PC-3 (cell line): Measurements from ENCODE around the gene POLE4. TPM values are rescaled to one million over a fixed set of nuclear protein-coding genes. Genes with fewer than 3 reads are reported as not detected.

ENCODE experiments used
- ATAC-seq: fragments of 200-7000 bp; cut with Tn5 transposase; 2 replicates; pipeline ENCODE4 v1.9.1; 2020; ENCODE audit warnings: mild to moderate bottlenecking, moderate library complexity
- BruUV-seq: library from RNA; stranded (reverse); fragments of 400-500 nt; replicated peaks from 2 replicates; lab custom pipeline; 2021; lab: Mats Ljungman, UMichigan
- CTCF ChIA-PET: fragments of 300-600 bp; sonication (Branson Sonifier 250); formaldehyde crosslinking; loops from one replicate; lab custom pipeline; 2022; ENCODE audit warnings: antibody characterized with exemption; lab: Charles Lee
- POLR2A ChIA-PET: fragments of 300-600 bp; sonication (Branson Sonifier 250); formaldehyde crosslinking; loops from one replicate; lab custom pipeline; 2022; ENCODE audit warnings: antibody characterized with exemption; ENCODE audit not compliant: unreplicated experiment; lab: Charles Lee
- DNase-seq: peaks from one replicate; pipeline ENCODE4 v3.0.0-alpha.2; 2015
- H2AFZ ChIP-seq: fragments of 300-600 bp; sonication (generic); 2 replicates; pipeline ENCODE4 v1.6.0; 2016; ENCODE audit warnings: antibody characterized with exemption, low read length
- H3F3A ChIP-seq: fragments of 300-600 bp; sonication (generic); one replicate; pipeline ENCODE4 v1.6.0; 2017; ENCODE audit warnings: antibody characterized with exemption, low read length, control low read depth, mild to moderate bottlenecking; ENCODE audit not compliant: unreplicated experiment
- H3K27ac ChIP-seq: fragments of 300-600 bp; sonication (generic); 2 replicates; pipeline ENCODE4 v1.5.1; 2016; ENCODE audit warnings: mild to moderate bottlenecking, low read length
- H3K27me3 ChIP-seq: fragments of 300-600 bp; sonication (generic); 2 replicates; pipeline ENCODE4 v1.6.1; 2016; ENCODE audit warnings: low read length, mixed read lengths
- H3K36me3 ChIP-seq: fragments of 300-600 bp; sonication (generic); 2 replicates; pipeline ENCODE4 v1.6.1; 2016; ENCODE audit warnings: low read depth, mixed run types, low read length, mixed read lengths
- H3K4me1 ChIP-seq: fragments of 300-600 bp; sonication (generic); 2 replicates; pipeline ENCODE4 v1.5.1; 2016; ENCODE audit warnings: low read length; ENCODE audit not compliant: insufficient read depth
- H3K4me2 ChIP-seq: fragments of 300-600 bp; sonication (generic); 2 replicates; pipeline ENCODE4 v1.6.0; 2016; ENCODE audit warnings: low read length
- H3K4me3 ChIP-seq: fragments of 300-600 bp; sonication (generic); 2 replicates; pipeline ENCODE4 v1.5.1; 2016; ENCODE audit warnings: mild to moderate bottlenecking, low read length, mixed read lengths
- H3K79me2 ChIP-seq: fragments of 300-600 bp; sonication (generic); 2 replicates; pipeline ENCODE4 v1.6.1; 2017; ENCODE audit warnings: low read length, mixed read lengths
- H3K9ac ChIP-seq: fragments of 300-600 bp; sonication (generic); 2 replicates; pipeline ENCODE4 v1.6.0; 2016; ENCODE audit warnings: mild to moderate bottlenecking, low read length
- H3K9me2 ChIP-seq: fragments of 300-600 bp; sonication (generic); replicated peaks from 2 replicates; pipeline ENCODE4 v1.6.1; 2016; ENCODE audit warnings: mixed run types, low read length, mixed read lengths
- H3K9me3 ChIP-seq: fragments of 300-600 bp; sonication (generic); 2 replicates; pipeline ENCODE4 v1.6.1; 2016; ENCODE audit warnings: low read length, mixed read lengths
- H4K20me1 ChIP-seq: fragments of 300-600 bp; sonication (generic); 2 replicates; pipeline ENCODE4 v1.6.1; 2016; ENCODE audit warnings: low read length, mixed read lengths
- CTCF ChIP-seq: fragments of 300-600 bp; sonication (generic); conservative IDR thresholded peaks from 2 replicates; pipeline ENCODE4 v1.5.1; 2017; ENCODE audit warnings: antibody characterized with exemption, low read depth, mild to moderate bottlenecking, low read length
- EZH2 ChIP-seq: fragments of 300-600 bp; sonication (generic); IDR thresholded peaks from one replicate; pipeline ENCODE4 v1.6.1; 2017; ENCODE audit warnings: antibody characterized with exemption, mild to moderate bottlenecking, low read length; ENCODE audit not compliant: unreplicated experiment
- EZH2phosphoT487 ChIP-seq: fragments of 300-600 bp; sonication (generic); IDR thresholded peaks from 2 replicates; pipeline ENCODE4 v1.6.1; 2018; ENCODE audit warnings: mild to moderate bottlenecking, antibody characterized with exemption, low read length, borderline replicate concordance
- intact Hi-C: fragments of 100-400 bp; cut with micrococcal nuclease; formaldehyde crosslinking; loops from 2 replicates; pipeline ENCODE4 v1.9.0; 2023
- total RNA-seq: library from RNA; depleted of rRNA; stranded (reverse); fragments of >200 nt; gene quantifications from 2 replicates; pipeline ENCODE4 v1.2.3, GENCODE V29; 2014

The POLE4 gene
- total RNA-seq, 1 experiment from 2014 or later: 121 TPM

- POLR2A ChIA-PET: no interaction called here
- no peak overlapping the region for H2AFZ ChIP-seq
- no peak for ATAC-seq
- no peaks in the 10 kb centered on the region for H3K36me3 ChIP-seq
- no peak for TF ChIP-seq CTCF
- H3K4me2 ChIP-seq: no peak overlapping the region
- no peaks in the 10 kb centered on the region for H3K4me1 ChIP-seq
- H3K9me3 ChIP-seq: no peaks in the 10 kb centered on the region
- CTCF ChIA-PET: no interaction called here
- H3K27ac ChIP-seq: no peak overlapping the region
- no peaks in the 10 kb centered on the region for H3K79me2 ChIP-seq
- H3K27me3 ChIP-seq: no peaks in the 10 kb centered on the region
- H3F3A ChIP-seq: no peaks in the 10 kb centered on the region
- no peaks in the 10 kb centered on the region for H3K9me2 ChIP-seq
- no peak overlapping the region for H3K9ac ChIP-seq
- DNase-seq: no peak
- intact Hi-C loops: no loop called here
- no peaks in the 10 kb centered on the region for H4K20me1 ChIP-seq
- BruUV-seq: no TSS peak
- no peak overlapping the region for H3K4me3 ChIP-seq
Observed at GRCh38 chr2:74999468-74999867, 41.0 kb downstream of the POLE4 start.

- CTCF ChIA-PET: no interaction called here
- no peak overlapping the region for H3K27ac ChIP-seq
Observed at GRCh38 chr2:75002007-75002406, 43.6 kb downstream of the POLE4 start.

GRCh38 chr2:75003276-75003675 is 44.8 kb downstream of the POLE4 start:
- intact Hi-C loops: no loop called here
- no TSS peak for BruUV-seq
- ChIA-PET POLR2A (no interaction called here), CTCF (no interaction called here)
- Histone ChIP-seq H4K20me1 (no peaks in the 10 kb centered on the region), H3K4me1 (no peaks in the 10 kb centered on the region), H3K9me2 (no peaks in the 10 kb centered on the region), H3K27ac (no peak overlapping the region), H3K36me3 (no peaks in the 10 kb centered on the region), H3K27me3 (no peaks in the 10 kb centered on the region), H3K79me2 (no peaks in the 10 kb centered on the region), H2AFZ (no peak overlapping the region), H3K9me3 (no peaks in the 10 kb centered on the region), H3K4me2 (no peak overlapping the region), H3K9ac (no peak overlapping the region), H3K4me3 (no peak overlapping the region), H3F3A (no peaks in the 10 kb centered on the region)
- DNase-seq (no peak), ATAC-seq (no peak)
- no peak for TF ChIP-seq EZH2phosphoT487
- TF ChIP-seq CTCF: no peak

More at GRCh38 chr2:75002007-75002406, 43.6 kb downstream of the POLE4 start:
- ATAC-seq: no peak
- no peaks in the 10 kb centered on the region for H3K79me2 ChIP-seq
- no peaks in the 10 kb centered on the region for H3K27me3 ChIP-seq
- no peaks in the 10 kb centered on the region for H4K20me1 ChIP-seq
- no peaks in the 10 kb centered on the region for H3K4me1 ChIP-seq
- H3K36me3 ChIP-seq: no peaks in the 10 kb centered on the region
- H2AFZ ChIP-seq: no peak overlapping the region
- no peak for DNase-seq
- H3K4me3 ChIP-seq: no peak overlapping the region
- no TSS peak for BruUV-seq
- POLR2A ChIA-PET: no interaction called here
- TF ChIP-seq EZH2 (no peak), CTCF (no peak), EZH2phosphoT487 (no peak)
- intact Hi-C loops: no loop called here
- H3K9me3 ChIP-seq: no peaks in the 10 kb centered on the region
- H3K9me2 ChIP-seq: no peaks in the 10 kb centered on the region
- H3K4me2 ChIP-seq: no peak overlapping the region
- H3K9ac ChIP-seq: no peak overlapping the region
- H3F3A ChIP-seq: no peaks in the 10 kb centered on the region
